Articular chondrocyte of knee joint (primary cell): ENCODE data around the gene GLMN. TPM values are rescaled to one million over a fixed set of nuclear protein-coding genes. Genes with fewer than 3 reads are reported as not detected.

Experiments used
- total RNA-seq: library from RNA; depleted of rRNA; stranded (reverse); fragments of >200 nt; gene quantifications from 2 replicates; pipeline ENCODE4 v1.2.3, GENCODE V29; 2012

GLMN gene, protein sequence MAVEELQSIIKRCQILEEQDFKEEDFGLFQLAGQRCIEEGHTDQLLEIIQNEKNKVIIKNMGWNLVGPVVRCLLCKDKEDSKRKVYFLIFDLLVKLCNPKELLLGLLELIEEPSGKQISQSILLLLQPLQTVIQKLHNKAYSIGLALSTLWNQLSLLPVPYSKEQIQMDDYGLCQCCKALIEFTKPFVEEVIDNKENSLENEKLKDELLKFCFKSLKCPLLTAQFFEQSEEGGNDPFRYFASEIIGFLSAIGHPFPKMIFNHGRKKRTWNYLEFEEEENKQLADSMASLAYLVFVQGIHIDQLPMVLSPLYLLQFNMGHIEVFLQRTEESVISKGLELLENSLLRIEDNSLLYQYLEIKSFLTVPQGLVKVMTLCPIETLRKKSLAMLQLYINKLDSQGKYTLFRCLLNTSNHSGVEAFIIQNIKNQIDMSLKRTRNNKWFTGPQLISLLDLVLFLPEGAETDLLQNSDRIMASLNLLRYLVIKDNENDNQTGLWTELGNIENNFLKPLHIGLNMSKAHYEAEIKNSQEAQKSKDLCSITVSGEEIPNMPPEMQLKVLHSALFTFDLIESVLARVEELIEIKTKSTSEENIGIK
- total RNA-seq = 17.0 and 17.4 TPM in 2 replicates

DNA sequence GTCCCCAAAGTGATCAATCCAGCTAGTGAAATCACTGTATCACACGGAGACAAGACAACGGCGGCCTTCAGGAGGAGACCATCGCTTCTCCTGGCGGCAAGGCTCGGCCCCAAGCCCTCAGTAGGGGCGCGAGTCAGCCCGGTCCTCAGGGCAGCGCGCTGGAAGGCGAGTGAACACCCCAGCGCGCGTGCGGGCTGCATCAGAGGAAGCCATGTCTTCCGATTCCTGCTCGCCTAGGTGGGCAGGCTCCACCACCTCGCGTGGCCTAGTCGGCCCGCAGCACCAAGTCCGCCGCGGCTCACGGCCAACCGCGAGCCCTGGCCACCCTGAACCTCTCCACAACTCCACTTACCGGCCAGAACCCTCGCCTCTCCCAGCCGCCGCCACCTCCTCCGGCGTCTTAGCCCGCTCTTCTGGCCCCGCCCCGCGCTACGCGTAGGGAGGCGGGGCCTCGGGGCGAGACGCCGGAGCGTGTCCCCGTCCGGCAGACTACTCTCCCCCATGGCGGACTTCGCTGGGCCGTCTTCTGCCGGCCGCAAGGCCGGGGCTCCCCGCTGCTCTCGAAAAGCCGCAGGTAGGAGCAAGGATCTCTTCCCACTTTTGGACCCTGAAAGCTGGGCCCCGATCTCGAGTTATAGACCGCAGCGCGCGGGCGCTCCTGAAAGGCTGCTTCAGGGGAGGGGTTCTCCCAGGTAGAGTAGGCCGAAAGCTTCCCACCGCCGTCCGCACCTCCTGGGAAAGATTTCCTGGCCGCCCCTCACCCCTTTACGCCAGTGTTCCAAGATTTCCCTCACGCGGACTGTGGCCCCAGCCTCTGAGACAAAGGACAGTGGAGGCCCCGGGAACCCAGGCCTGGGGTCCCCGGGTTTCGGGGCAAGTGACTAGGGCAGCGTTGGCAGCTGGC lies at the start of gene GLMN, which contains the start of gene RPAP2:
GLMN (minus strand) TSS at position 415 of the 904 bp plus-strand sequence. CDS start 988 bp downstream, outside the sequence.
RPAP2 (plus strand) TSS at position 487 of the 904 bp plus-strand sequence; CDS start at position 502, 15 bp downstream.

DNA sequence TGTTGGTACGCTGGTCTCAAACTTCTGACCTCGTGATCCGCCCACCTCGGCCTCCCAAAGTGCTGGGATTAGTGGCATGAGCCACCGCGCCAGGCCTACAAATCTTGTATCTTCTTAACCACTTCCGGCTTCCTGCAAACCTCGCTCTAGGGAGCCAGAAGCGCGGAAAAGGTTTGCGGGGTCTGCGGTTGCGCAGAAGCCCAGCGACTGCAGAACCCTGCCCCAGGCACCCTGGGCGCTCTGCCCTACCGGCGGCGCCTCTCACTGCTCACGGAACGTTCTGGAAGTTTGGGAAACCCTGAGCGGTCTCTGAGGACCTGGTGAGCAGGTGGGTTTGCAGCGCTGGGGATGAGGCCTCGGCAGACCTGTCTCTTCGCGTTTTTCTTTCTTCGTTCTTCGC lies 81.1 kb downstream of the GLMN start, which contains the start of gene C1orf146:
C1orf146 (plus strand) TSS at position 195 of the 400 bp plus-strand sequence. CDS start 13,506 bp downstream, outside the sequence.

Other genes with a start within 250 kb of the GLMN start
- 0.26 TPM in 1 of 2 replicates, not detected in the other for gene SETSIP, start 223.6 kb downstream of the GLMN start, total RNA-seq
- gene BTBD8, start 218.6 kb downstream of the GLMN start, total RNA-seq = 6.3 and 8.8 TPM in 2 replicates
- gene C1orf146, start 81.1 kb downstream of the GLMN start, total RNA-seq = not detected in 2 replicates
- gene RPAP2, start 72 bp upstream of the GLMN start, total RNA-seq = 15.9 and 26.9 TPM in 2 replicates
- gene GFI1, start 187.9 kb upstream of the GLMN start, total RNA-seq = under 0.01 TPM in 1 of 2 replicates, not detected in the other